Measurements from ENCODE around the gene TAF4B.

DNA sequence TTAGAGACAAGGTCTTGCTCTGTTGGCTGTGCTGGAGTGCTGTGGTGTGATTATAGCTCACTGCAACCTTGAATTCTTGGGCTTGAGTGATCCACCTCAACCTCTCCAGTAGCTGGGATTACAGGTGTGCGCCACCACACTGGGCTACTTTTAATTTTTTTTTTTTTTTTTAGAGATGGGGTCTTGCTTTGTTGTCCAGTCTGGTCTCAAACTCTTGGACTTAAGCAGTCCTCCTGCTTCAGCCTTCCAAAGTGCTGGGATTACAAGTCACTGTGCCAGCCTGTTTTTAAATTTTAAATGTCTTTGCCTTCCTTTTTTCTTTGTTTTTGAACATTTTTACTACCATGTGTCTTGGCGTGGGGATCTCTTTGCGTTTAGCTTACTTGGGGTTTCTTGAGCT lies 32.5 kb downstream of the TAF4B start:
- TF ChIP-seq, protein P1, sequence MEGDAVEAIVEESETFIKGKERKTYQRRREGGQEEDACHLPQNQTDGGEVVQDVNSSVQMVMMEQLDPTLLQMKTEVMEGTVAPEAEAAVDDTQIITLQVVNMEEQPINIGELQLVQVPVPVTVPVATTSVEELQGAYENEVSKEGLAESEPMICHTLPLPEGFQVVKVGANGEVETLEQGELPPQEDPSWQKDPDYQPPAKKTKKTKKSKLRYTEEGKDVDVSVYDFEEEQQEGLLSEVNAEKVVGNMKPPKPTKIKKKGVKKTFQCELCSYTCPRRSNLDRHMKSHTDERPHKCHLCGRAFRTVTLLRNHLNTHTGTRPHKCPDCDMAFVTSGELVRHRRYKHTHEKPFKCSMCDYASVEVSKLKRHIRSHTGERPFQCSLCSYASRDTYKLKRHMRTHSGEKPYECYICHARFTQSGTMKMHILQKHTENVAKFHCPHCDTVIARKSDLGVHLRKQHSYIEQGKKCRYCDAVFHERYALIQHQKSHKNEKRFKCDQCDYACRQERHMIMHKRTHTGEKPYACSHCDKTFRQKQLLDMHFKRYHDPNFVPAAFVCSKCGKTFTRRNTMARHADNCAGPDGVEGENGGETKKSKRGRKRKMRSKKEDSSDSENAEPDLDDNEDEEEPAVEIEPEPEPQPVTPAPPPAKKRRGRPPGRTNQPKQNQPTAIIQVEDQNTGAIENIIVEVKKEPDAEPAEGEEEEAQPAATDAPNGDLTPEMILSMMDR (IDR thresholded peaks at IDR 0.05; ENCODE audit: insufficient read depth, low read depth, low read length), result no peak
- no peak for TF ChIP-seq EZH2 (IDR thresholded peaks at IDR 0.05; ENCODE audit: insufficient read depth, low read length)
